IMR-90 (cell line): Measurements from ENCODE around the gene ZMIZ1. TPM values are rescaled to one million over a fixed set of nuclear protein-coding genes. Genes with fewer than 3 reads are reported as not detected.

Source experiments
- ATAC-seq: fragments of 200-7000 bp; cut with Tn5 transposase; 2 replicates; pipeline ENCODE4 v1.9.1; 2020; ENCODE audit warnings: low read depth, mild to moderate bottlenecking, moderate library complexity
- BruUV-seq: library from RNA; stranded (reverse); fragments of 400-500 nt; replicated peaks from 2 replicates; lab custom pipeline; 2021; lab: Mats Ljungman, UMichigan
- CTCF ChIA-PET: fragments of 300-600 bp; formaldehyde crosslinking; extraction: SDS; loops from one replicate; lab custom pipeline; 2021; ENCODE audit warnings: antibody characterized with exemption; lab: Yijun Ruan, JAX
- POLR2A ChIA-PET: fragments of 300-600 bp; sonication (Branson Sonifier 250); formaldehyde crosslinking; loops from one replicate; lab custom pipeline; 2022; ENCODE audit warnings: antibody characterized with exemption; ENCODE audit not compliant: unreplicated experiment; lab: Charles Lee
- DNase-seq: peaks from one replicate; pipeline ENCODE4 v3.0.0; 2013
- H2AFZ ChIP-seq: replicated peaks from 2 replicates; pipeline ENCODE3; 2013; ENCODE audit warnings: low read length, mild to moderate bottlenecking; ENCODE audit not compliant: poor library complexity
- H2AK5ac ChIP-seq: 2 replicates; pipeline ENCODE4 v1.6.1; 2013; ENCODE audit warnings: low read depth, low read length, inconsistent platforms
- H2AK9ac ChIP-seq: replicated peaks from 2 replicates; pipeline ENCODE3; 2013; ENCODE audit warnings: mild to moderate bottlenecking, low read depth, low read length, moderate library complexity; ENCODE audit not compliant: poor library complexity
- H2BK120ac ChIP-seq: 2 replicates; pipeline ENCODE4 v1.6.1; 2013; ENCODE audit warnings: low read depth, low read length, inconsistent platforms
- H2BK15ac ChIP-seq: 3 replicates; pipeline ENCODE4 v1.6.1; 2013; ENCODE audit warnings: low read depth, low read length, inconsistent platforms
- H2BK20ac ChIP-seq: 2 replicates; pipeline ENCODE4 v1.6.1; 2013; ENCODE audit warnings: low read depth, mild to moderate bottlenecking, inconsistent platforms, low read length, moderate library complexity
- H2BK5ac ChIP-seq: 2 replicates; pipeline ENCODE4 v1.6.1; 2013; ENCODE audit warnings: mild to moderate bottlenecking, low read depth, low read length, inconsistent platforms; ENCODE audit not compliant: poor library complexity, severe bottlenecking
- H3K14ac ChIP-seq: replicated peaks from 2 replicates; pipeline ENCODE4 v1.6.1; 2013; ENCODE audit warnings: low read depth, low read length, inconsistent platforms
- H3K18ac ChIP-seq: 2 replicates; pipeline ENCODE4 v1.6.1; 2013; ENCODE audit warnings: low read depth, low read length, control low read depth
- H3K23ac ChIP-seq: 2 replicates; pipeline ENCODE4 v1.6.1; 2013; ENCODE audit warnings: low read depth, low read length, inconsistent platforms
- H3K27ac ChIP-seq: 2 replicates; pipeline ENCODE4 v1.5.1; 2013; ENCODE audit warnings: mild to moderate bottlenecking, control low read depth, low read length; ENCODE audit not compliant: insufficient read depth
- H3K27me3 ChIP-seq: 2 replicates; pipeline ENCODE4 v1.6.1; 2013; ENCODE audit warnings: low read length; ENCODE audit not compliant: control insufficient read depth, insufficient read depth
- H3K36me3 ChIP-seq: 2 replicates; pipeline ENCODE4 v1.6.1; 2013; ENCODE audit warnings: low read length, mixed read lengths; ENCODE audit not compliant: control insufficient read depth, insufficient read depth
- H3K4ac ChIP-seq: 2 replicates; pipeline ENCODE4 v1.6.1; 2013; ENCODE audit warnings: low read depth, low read length, inconsistent platforms
- H3K4me1 ChIP-seq: 2 replicates; pipeline ENCODE4 v1.6.1; 2013; ENCODE audit warnings: low read length, mixed read lengths; ENCODE audit not compliant: control insufficient read depth, insufficient read depth
- H3K4me2 ChIP-seq: 2 replicates; pipeline ENCODE4 v1.6.1; 2013; ENCODE audit warnings: low read depth, mild to moderate bottlenecking, control low read depth, low read length, moderate library complexity
- H3K4me3 ChIP-seq: 2 replicates; pipeline ENCODE4 v1.5.1; 2013; ENCODE audit warnings: low read depth, mild to moderate bottlenecking, control low read depth, low read length, moderate library complexity; ENCODE audit not compliant: insufficient read depth
- H3K56ac ChIP-seq: 2 replicates; pipeline ENCODE4 v1.6.1; 2013; ENCODE audit warnings: low read length, inconsistent platforms; ENCODE audit not compliant: insufficient read depth; ENCODE audit errors: extremely low read depth
- H3K79me1 ChIP-seq, 2 experiments: 2 replicates each; pipeline ENCODE4 v1.6.1; 2013; ENCODE audit warnings: low read length in 2 of 2, inconsistent platforms in 1 of 2, low read depth in 1 of 2
- H3K9ac ChIP-seq: 2 replicates; pipeline ENCODE4 v1.6.1; 2013; ENCODE audit warnings: low read depth, low read length, control low read depth
- H3K9me1 ChIP-seq: 2 replicates; pipeline ENCODE4 v1.6.1; 2013; ENCODE audit warnings: low read length, inconsistent platforms; ENCODE audit not compliant: insufficient read depth
- H3K9me3 ChIP-seq: 2 replicates; pipeline ENCODE4 v1.6.1; 2013; ENCODE audit warnings: low read length; ENCODE audit not compliant: control insufficient read depth, insufficient read depth
- H4K20me1 ChIP-seq: 2 replicates; pipeline ENCODE4 v1.6.1; 2013; ENCODE audit warnings: low read length, inconsistent platforms; ENCODE audit not compliant: insufficient read depth
- H4K5ac ChIP-seq: 2 replicates; pipeline ENCODE4 v1.6.1; 2013; ENCODE audit warnings: mild to moderate bottlenecking, low read depth, low read length, control low read depth
- H4K8ac ChIP-seq, 2 experiments: 2 replicates each; pipeline ENCODE4 v1.6.1; 2013; ENCODE audit warnings: low read depth in 2 of 2, low read length in 2 of 2, control low read depth in 1 of 2, inconsistent platforms in 1 of 2
- H4K91ac ChIP-seq: 2 replicates; pipeline ENCODE4 v1.6.1; 2013; ENCODE audit warnings: low read depth, low read length, inconsistent platforms; ENCODE audit not compliant: insufficient read depth
- BHLHE40 ChIP-seq: fragments of 150-350 bp; IDR thresholded peaks from 2 replicates; pipeline ENCODE4 v1.6.1; 2016; ENCODE audit warnings: mild to moderate bottlenecking, low read depth, low read length
- CEBPB ChIP-seq: IDR thresholded peaks from 2 replicates; pipeline ENCODE4 v1.6.1; 2012; ENCODE audit warnings: low read depth, low read length, improper control_type of control experiment
- CHD1 ChIP-seq: IDR thresholded peaks from 2 replicates; pipeline ENCODE4 v1.6.1; 2012; ENCODE audit warnings: low read depth, low read length, improper control_type of control experiment
- FOS ChIP-seq: fragments of 150-350 bp; IDR thresholded peaks from 2 replicates; pipeline ENCODE4 v1.6.1; 2016; ENCODE audit warnings: low read depth, low read length
- MAFK ChIP-seq: IDR thresholded peaks from 2 replicates; pipeline ENCODE4 v1.6.1; 2012; ENCODE audit warnings: low read depth, low read length, improper control_type of control experiment
- MAZ ChIP-seq: IDR thresholded peaks from 2 replicates; pipeline ENCODE4 v1.6.1; 2012; ENCODE audit warnings: low read depth, mild to moderate bottlenecking, low read length, improper control_type of control experiment, moderate library complexity, borderline replicate concordance
- MXI1 ChIP-seq: IDR thresholded peaks from 2 replicates; pipeline ENCODE4 v1.6.1; 2012; ENCODE audit warnings: low read depth, mild to moderate bottlenecking, low read length, moderate library complexity, borderline replicate concordance
- NFE2L2 ChIP-seq: fragments of 150-350 bp; IDR thresholded peaks from 2 replicates; pipeline ENCODE4 v1.6.1; 2016; ENCODE audit warnings: low read depth, mild to moderate bottlenecking, low read length
- POLR2A ChIP-seq: IDR thresholded peaks from 2 replicates; pipeline ENCODE4 v1.6.1; 2012; ENCODE audit warnings: mild to moderate bottlenecking, low read depth, low read length
- RAD21 ChIP-seq: IDR thresholded peaks from 2 replicates; pipeline ENCODE4 v1.6.1; 2012; ENCODE audit warnings: low read length, improper control_type of control experiment
- RCOR1 ChIP-seq: IDR thresholded peaks from 2 replicates; pipeline ENCODE4 v1.6.1; 2012; ENCODE audit warnings: mild to moderate bottlenecking, low read length, improper control_type of control experiment; ENCODE audit not compliant: insufficient replicate concordance
- RFX5 ChIP-seq: IDR thresholded peaks from 2 replicates; pipeline ENCODE4 v1.8.0; 2012; ENCODE audit warnings: low read depth, mild to moderate bottlenecking, low read length, moderate library complexity
- SMC3 ChIP-seq: fragments of 150-350 bp; IDR thresholded peaks from 2 replicates; pipeline ENCODE4 v1.6.1; 2016; ENCODE audit warnings: low read depth, mild to moderate bottlenecking, antibody characterized with exemption, low read length, moderate library complexity
- WGBS, 2 experiments: methylation state at CpG; one replicate each; pipeline versions ENCODE4 v1.1.5 to v1.1.7; 2013; ENCODE audit warnings: missing lambda C conversion rate in 2 of 2; ENCODE audit not compliant: insufficient read length in 1 of 2; ENCODE audit errors: extremely low coverage in 2 of 2; 5-methylcytosine and 5-hydroxymethylcytosine counted together
- dilution Hi-C: fragments of 300-500 bp; cut with HindIII; formaldehyde crosslinking; loops from one replicate; pipeline ENCODE4 v1.14.3; 2018; ENCODE audit warnings: low sequenced_read_pairs; ENCODE audit not compliant: unreplicated experiment
- in situ Hi-C: fragments of 300-500 bp; cut with MboI; formaldehyde crosslinking; loops from 3 replicates; pipeline ENCODE4 v1.14.3; 2019; ENCODE audit warnings: low sequenced_read_pairs, inconsistent platforms, mixed read lengths
- intact Hi-C: fragments of 100-400 bp; cut with micrococcal nuclease; formaldehyde crosslinking; loops from 2 replicates; pipeline ENCODE4 v1.10.0; 2022
- polyA plus RNA-seq, 3 experiments: library from polyadenylated mRNA; depleted of rRNA; stranded (reverse); fragments of >200 nt; gene quantifications; 2 replicates each; pipeline ENCODE4 v1.2.3, GENCODE V29; 2012; ENCODE audit warnings: low replicate concordance in 1 of 3
- total RNA-seq: library from RNA; depleted of rRNA; stranded (reverse); fragments of >200 nt; gene quantifications from 2 replicates; pipeline ENCODE4 v1.2.3, GENCODE V29; 2012
- TF ChIP-seq, protein P1 (sequence below): fragments of 150-350 bp; IDR thresholded peaks from 2 replicates; pipeline ENCODE4 v1.6.1; 2017; ENCODE audit warnings: mild to moderate bottlenecking, antibody characterized with exemption, low read length, low read depth
- TF ChIP-seq, protein P2 (sequence below): conservative IDR thresholded peaks from 2 replicates; pipeline ENCODE4 v1.5.1; 2012; ENCODE audit warnings: mild to moderate bottlenecking, low read depth, low read length, improper control_type of control experiment
- TF ChIP-seq, protein P3 (sequence below): fragments of 150-350 bp; IDR thresholded peaks from 2 replicates; pipeline ENCODE4 v1.6.1; 2016; ENCODE audit warnings: low read depth, mild to moderate bottlenecking, low read length, moderate library complexity, borderline replicate concordance

Gene ZMIZ1
- total and polyA plus RNA-seq, 2 of the 4 experiments (the other 2 are of a cell fraction), result 6.6 to 48.7 TPM

DNA sequence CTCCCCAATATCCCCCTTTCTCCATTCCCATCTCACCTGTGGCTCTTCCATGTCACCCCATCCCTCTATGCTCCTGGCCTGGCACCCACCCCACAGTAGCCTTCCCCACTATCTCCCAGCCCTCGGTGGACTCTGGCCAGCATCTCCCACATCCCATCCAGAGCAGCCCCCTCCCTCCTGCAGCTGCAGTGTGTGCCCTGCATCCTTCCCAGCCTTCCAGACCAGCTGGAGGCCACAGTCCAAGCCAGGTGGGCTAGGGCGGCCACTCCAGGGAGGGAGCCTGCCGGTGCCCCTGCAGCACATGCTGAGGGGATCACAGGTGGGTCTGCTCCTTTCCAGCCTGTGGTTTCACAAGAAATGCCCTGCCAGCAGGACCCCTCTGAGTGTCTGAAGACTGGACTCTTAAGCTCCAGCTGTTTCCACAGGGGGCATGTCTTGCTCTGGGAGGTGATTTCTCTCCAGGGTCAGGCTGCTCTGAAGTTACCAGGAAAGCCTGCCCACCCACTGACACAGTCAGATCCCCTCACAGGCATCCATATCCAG is 187.6 kb downstream of the ZMIZ1 start:
- no peak overlapping the region for H3K56ac ChIP-seq
- CTCF ChIA-PET, result no interaction called here
- H2AK5ac ChIP-seq, result no peak overlapping the region
- H4K91ac ChIP-seq, result no peak overlapping the region
- H3K9ac ChIP-seq, result no peak overlapping the region
- H2BK20ac ChIP-seq, result no peak overlapping the region
- H3K4ac ChIP-seq, result no peak overlapping the region
- no peak overlapping the region for H2AFZ ChIP-seq
- no peak for DNase-seq
- peaks cover 53% of the 10 kb centered on the region for H3K9me1 ChIP-seq
- no TSS peak for BruUV-seq
- 86% methylated on average over 2 of the region's 3 CpGs; no CpG with 5 or more reads in 1 of the 2 experiments for WGBS, 2 experiments
- H2AK9ac ChIP-seq, result no peak overlapping the region
- TF ChIP-seq, protein P1, sequence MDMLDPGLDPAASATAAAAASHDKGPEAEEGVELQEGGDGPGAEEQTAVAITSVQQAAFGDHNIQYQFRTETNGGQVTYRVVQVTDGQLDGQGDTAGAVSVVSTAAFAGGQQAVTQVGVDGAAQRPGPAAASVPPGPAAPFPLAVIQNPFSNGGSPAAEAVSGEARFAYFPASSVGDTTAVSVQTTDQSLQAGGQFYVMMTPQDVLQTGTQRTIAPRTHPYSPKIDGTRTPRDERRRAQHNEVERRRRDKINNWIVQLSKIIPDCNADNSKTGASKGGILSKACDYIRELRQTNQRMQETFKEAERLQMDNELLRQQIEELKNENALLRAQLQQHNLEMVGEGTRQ, result no peak
- TF ChIP-seq RFX5 (no peak), MAZ (no peak), MAFK (no peak), MXI1 (no peak), CHD1 (no peak), POLR2A (no peak), RAD21 (no peak), NFE2L2 (no peak), CEBPB (no peak), SMC3 (no peak), FOS (no peak), RCOR1 (no peak), BHLHE40 (no peak)
- TF ChIP-seq, protein P2, sequence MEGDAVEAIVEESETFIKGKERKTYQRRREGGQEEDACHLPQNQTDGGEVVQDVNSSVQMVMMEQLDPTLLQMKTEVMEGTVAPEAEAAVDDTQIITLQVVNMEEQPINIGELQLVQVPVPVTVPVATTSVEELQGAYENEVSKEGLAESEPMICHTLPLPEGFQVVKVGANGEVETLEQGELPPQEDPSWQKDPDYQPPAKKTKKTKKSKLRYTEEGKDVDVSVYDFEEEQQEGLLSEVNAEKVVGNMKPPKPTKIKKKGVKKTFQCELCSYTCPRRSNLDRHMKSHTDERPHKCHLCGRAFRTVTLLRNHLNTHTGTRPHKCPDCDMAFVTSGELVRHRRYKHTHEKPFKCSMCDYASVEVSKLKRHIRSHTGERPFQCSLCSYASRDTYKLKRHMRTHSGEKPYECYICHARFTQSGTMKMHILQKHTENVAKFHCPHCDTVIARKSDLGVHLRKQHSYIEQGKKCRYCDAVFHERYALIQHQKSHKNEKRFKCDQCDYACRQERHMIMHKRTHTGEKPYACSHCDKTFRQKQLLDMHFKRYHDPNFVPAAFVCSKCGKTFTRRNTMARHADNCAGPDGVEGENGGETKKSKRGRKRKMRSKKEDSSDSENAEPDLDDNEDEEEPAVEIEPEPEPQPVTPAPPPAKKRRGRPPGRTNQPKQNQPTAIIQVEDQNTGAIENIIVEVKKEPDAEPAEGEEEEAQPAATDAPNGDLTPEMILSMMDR, result no peak
- TF ChIP-seq, protein P3, sequence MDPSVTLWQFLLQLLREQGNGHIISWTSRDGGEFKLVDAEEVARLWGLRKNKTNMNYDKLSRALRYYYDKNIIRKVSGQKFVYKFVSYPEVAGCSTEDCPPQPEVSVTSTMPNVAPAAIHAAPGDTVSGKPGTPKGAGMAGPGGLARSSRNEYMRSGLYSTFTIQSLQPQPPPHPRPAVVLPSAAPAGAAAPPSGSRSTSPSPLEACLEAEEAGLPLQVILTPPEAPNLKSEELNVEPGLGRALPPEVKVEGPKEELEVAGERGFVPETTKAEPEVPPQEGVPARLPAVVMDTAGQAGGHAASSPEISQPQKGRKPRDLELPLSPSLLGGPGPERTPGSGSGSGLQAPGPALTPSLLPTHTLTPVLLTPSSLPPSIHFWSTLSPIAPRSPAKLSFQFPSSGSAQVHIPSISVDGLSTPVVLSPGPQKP, result no peak
- no peaks in the 10 kb centered on the region for H3K9me3 ChIP-seq
- H2BK5ac ChIP-seq, result no peak overlapping the region
- intact Hi-C loops (no loop called here), dilution Hi-C loops (no loop called here), in situ Hi-C loops (no loop called here)
- H3K4me2 ChIP-seq, result no peak overlapping the region
- no peak overlapping the region for H3K23ac ChIP-seq
- H3K18ac ChIP-seq, result no peak overlapping the region
- no peak overlapping the region for H3K27ac ChIP-seq
- no peaks in the 10 kb centered on the region for H3K27me3 ChIP-seq
- H4K8ac ChIP-seq, result no peak overlapping the region
- peaks cover 22% of the 10 kb centered on the region for H3K36me3 ChIP-seq
- peaks cover 98% of the 10 kb centered on the region for H4K20me1 ChIP-seq
- H3K14ac ChIP-seq, result no peak overlapping the region
- H3K4me3 ChIP-seq, result no peak overlapping the region
- peaks cover 17% of the 10 kb centered on the region for H3K4me1 ChIP-seq
- no peak overlapping the region for H2BK120ac ChIP-seq
- POLR2A ChIA-PET, result no interaction called here
- peaks cover 14 to 98% of the 10 kb centered on the region in 2 experiments for H3K79me1 ChIP-seq
- H2BK15ac ChIP-seq, result no peak overlapping the region
- ATAC-seq, result no peak
- no peak overlapping the region for H4K5ac ChIP-seq
